C4-2B (cell line): ENCODE data around the gene ZNF839.

Experiments used
- H3K27ac ChIP-seq: fragments of 450-650 bp; 2 replicates; pipeline ENCODE4 v1.5.1; 2017
- CTCF ChIP-seq: fragments of 450-650 bp; conservative IDR thresholded peaks from 2 replicates; pipeline ENCODE4 v1.5.1; 2017; ENCODE audit warnings: mild to moderate bottlenecking
- ZFX ChIP-seq: fragments of 450-650 bp; IDR thresholded peaks from 2 replicates; pipeline ENCODE4 v1.6.1; 2017

ZNF839 gene

GRCh38 chr14:102319351-102320032 lies at the start of gene ZNF839:
ZNF839 (plus strand) TSS chr14:102319746; CDS start chr14:102319766, 20 bp downstream.
- peak within 1 kb of the TSS; percentile 76 for H3K27ac ChIP-seq
- TF ChIP-seq ZFX = no peak
- TF ChIP-seq CTCF = no peak

DNA sequence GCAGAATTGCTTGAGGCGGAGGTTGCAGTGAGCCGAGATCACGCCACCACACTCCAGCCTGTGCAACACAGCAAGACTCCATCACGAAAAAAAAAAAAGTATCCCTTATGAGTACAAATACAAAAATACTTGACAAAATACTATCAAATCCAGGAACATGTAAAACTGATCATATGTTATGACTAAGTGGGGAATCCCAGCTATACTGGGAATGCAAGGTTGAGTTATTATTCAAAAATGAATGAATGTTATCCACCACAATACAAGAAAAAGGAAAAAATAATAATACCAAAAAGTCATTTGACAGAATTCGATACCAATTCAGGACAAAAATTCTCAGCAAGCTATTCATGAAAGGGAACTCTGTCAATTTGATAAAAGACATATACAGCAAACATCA lies 47.2 kb upstream of the ZNF839 start:
- TF ChIP-seq CTCF (no peak), ZFX (no peak)
- H3K27ac ChIP-seq = no peak overlapping the region

DNA sequence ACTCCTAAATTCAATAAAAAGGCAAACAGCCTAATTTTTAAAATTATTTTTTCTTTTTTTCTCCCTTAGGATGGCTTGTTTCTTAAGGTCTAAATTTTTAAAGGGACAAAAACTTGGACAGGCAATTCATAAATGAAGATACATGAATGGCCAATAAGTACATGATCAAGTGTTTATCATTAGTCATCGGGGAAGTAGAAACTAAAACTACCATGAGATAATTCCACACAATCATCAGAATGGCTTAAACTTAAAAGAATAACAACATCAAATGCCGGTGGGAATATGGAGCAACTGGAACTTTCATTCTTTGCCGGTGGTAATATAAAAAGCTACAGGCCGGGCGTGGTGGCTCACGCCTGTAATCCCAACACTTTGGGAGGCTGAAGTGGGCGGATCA lies 43.7 kb upstream of the ZNF839 start:
- TF ChIP-seq ZFX (no peak), CTCF (no peak)
- no peak overlapping the region for H3K27ac ChIP-seq

DNA sequence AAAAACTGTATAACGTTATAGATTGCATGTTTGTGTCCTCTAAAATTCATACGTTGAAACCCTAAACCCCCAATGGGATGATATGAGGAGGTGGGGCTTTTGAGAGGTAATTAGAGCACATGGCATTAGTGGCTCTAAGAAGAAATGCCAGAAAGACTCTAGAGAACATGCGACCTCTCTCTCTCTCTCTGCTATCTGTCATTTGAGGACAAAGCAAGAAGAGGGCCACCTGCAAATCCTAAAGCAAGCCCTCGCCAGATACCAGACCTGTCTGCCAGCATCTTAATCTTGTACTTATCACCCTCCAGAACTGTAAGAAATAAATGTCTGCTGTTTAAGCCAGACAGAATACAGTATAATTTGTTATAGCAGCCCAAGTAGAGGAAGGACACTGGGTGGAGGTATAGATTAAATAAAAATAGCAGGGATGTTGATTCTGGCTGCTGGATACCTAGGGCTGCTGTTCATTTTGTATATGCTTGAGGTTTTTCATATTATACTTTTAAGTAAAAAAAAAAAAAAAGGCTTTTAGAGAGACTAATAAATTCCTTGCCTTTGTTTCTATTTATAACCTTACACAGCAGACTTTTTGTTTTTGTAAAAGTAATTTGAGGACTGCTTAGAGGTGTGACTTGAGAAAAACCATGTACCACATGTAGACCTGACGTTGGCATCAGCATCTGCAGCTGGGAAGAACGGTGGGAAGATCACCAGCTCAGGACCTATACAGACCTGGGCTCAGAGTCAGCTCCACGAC lies 41.5 kb upstream of the ZNF839 start:
- H3K27ac ChIP-seq = no peak overlapping the region
- TF ChIP-seq ZFX (no peak), CTCF (no peak)

GRCh38 chr14:102278631-102278935 lies 41.0 kb upstream of the ZNF839 start:
- no peak overlapping the region for H3K27ac ChIP-seq
- TF ChIP-seq ZFX (no peak), CTCF (no peak)

- no peak overlapping the region for H3K27ac ChIP-seq
Measured at GRCh38 chr14:102279282-102279681, 40.3 kb upstream of the ZNF839 start.

More at GRCh38 chr14:102279282-102279681, 40.3 kb upstream of the ZNF839 start:
- TF ChIP-seq CTCF (no peak), ZFX (no peak)
